Measurements from ENCODE around the gene GDA. TPM values are rescaled to one million over a fixed set of nuclear protein-coding genes. Genes with fewer than 3 reads are reported as not detected.

GDA gene
- total RNA-seq, 2 donors from 2014 or later: not detected

- peaks cover 0 to 4% of the 10 kb centered on the region in 2 donors for H3K9me3 Mint-ChIP-seq
- no peak for ATAC-seq
- no peak overlapping the region for H3K27ac Mint-ChIP-seq
- DNase-seq (ENCODE audit: low spot score in 2 of 2): no peak
- no peaks in the 10 kb centered on the region for H3K36me3 Mint-ChIP-seq
These were observed 36.3 kb downstream of the GDA start for GRCh38 chr9:72185561-72185960.

- H3K27ac Mint-ChIP-seq: no peak overlapping the region
- H3K36me3 Mint-ChIP-seq: no peaks in the 10 kb centered on the region
- peaks cover 0 to 4% of the 10 kb centered on the region in 2 donors for H3K9me3 Mint-ChIP-seq
- no peak for ATAC-seq
- no peak for DNase-seq (ENCODE audit: low spot score in 2 of 2)
These were observed 38.0 kb downstream of the GDA start for GRCh38 chr9:72187121-72187695.

- DNase-seq (ENCODE audit: low spot score in 2 of 2) (no peak), ATAC-seq (no peak)
- Mint-ChIP-seq H3K36me3 (no peaks in the 10 kb centered on the region), H3K9me3 (peaks cover 0 to 1% of the 10 kb centered on the region in 2 donors), H3K27ac (no peak overlapping the region)
These were observed 39.0 kb downstream of the GDA start for GRCh38 chr9:72188232-72188631.

- no peak for ATAC-seq
- DNase-seq (ENCODE audit: low spot score in 2 of 2): no peak
- Mint-ChIP-seq H3K36me3 (no peaks in the 10 kb centered on the region), H3K27ac (no peak overlapping the region), H3K9me3 (no peaks in the 10 kb centered on the region)
These were observed 44.2 kb downstream of the GDA start for GRCh38 chr9:72193478-72193881.

GRCh38 chr9:72199238-72199637, 50.0 kb downstream of the GDA start:
- Mint-ChIP-seq H3K36me3 (no peaks in the 10 kb centered on the region), H3K9me3 (no peaks in the 10 kb centered on the region), H3K27ac (no peak overlapping the region)
- ATAC-seq: no peak
- DNase-seq (ENCODE audit: low spot score in 2 of 2): no peak

- no peak for DNase-seq (ENCODE audit: low spot score in 2 of 2)
- Mint-ChIP-seq H3K9me3 (no peaks in the 10 kb centered on the region), H3K27ac (no peak overlapping the region), H3K36me3 (no peaks in the 10 kb centered on the region)
- no peak for ATAC-seq
These were observed 51.2 kb downstream of the GDA start for GRCh38 chr9:72200452-72200851.

GRCh38 chr9:72202009-72202408, 52.8 kb downstream of the GDA start:
- Mint-ChIP-seq H3K27ac (no peak overlapping the region), H3K36me3 (no peaks in the 10 kb centered on the region), H3K9me3 (no peaks in the 10 kb centered on the region)
- no peak for ATAC-seq
- no peak for DNase-seq (ENCODE audit: low spot score in 2 of 2)

GRCh38 chr9:72203205-72203803, 54.1 kb downstream of the GDA start:
- no peaks in the 10 kb centered on the region for H3K9me3 Mint-ChIP-seq
- no peak for DNase-seq (ENCODE audit: low spot score in 2 of 2)
- no peaks in the 10 kb centered on the region for H3K36me3 Mint-ChIP-seq
- ATAC-seq: no peak
- H3K27ac Mint-ChIP-seq: no peak overlapping the region

GRCh38 chr9:72204062-72204461, 54.8 kb downstream of the GDA start:
- H3K9me3 Mint-ChIP-seq: no peaks in the 10 kb centered on the region
- no peak for ATAC-seq
- no peaks in the 10 kb centered on the region for H3K36me3 Mint-ChIP-seq
- no peak overlapping the region for H3K27ac Mint-ChIP-seq
- no peak for DNase-seq (ENCODE audit: low spot score in 2 of 2)

- Mint-ChIP-seq H3K27ac (no peak overlapping the region), H3K36me3 (no peaks in the 10 kb centered on the region), H3K9me3 (no peaks in the 10 kb centered on the region)
- ATAC-seq (no peak), DNase-seq (ENCODE audit: low spot score in 2 of 2) (no peak)
These were observed 56.3 kb downstream of the GDA start for GRCh38 chr9:72205513-72205912.

- Mint-ChIP-seq H3K27ac (no peak overlapping the region), H3K9me3 (no peaks in the 10 kb centered on the region), H3K36me3 (no peaks in the 10 kb centered on the region)
- no peak for DNase-seq (ENCODE audit: low spot score in 2 of 2)
- no peak for ATAC-seq
These were observed 58.0 kb downstream of the GDA start for GRCh38 chr9:72207278-72207677.

- H3K36me3 Mint-ChIP-seq: no peaks in the 10 kb centered on the region
These were observed 61.3 kb downstream of the GDA start for GRCh38 chr9:72210522-72210921.

GRCh38 chr9:72211047-72211446, 61.8 kb downstream of the GDA start:
- DNase-seq (ENCODE audit: low spot score in 2 of 2) (no peak), ATAC-seq (no peak)
- no peak overlapping the region for H3K27ac Mint-ChIP-seq
- no peaks in the 10 kb centered on the region for H3K9me3 Mint-ChIP-seq
- H3K36me3 Mint-ChIP-seq: no peaks in the 10 kb centered on the region

More at GRCh38 chr9:72210522-72210921, 61.3 kb downstream of the GDA start:
- ATAC-seq: no peak
- Mint-ChIP-seq H3K9me3 (no peaks in the 10 kb centered on the region), H3K27ac (no peak overlapping the region)
- DNase-seq (ENCODE audit: low spot score in 2 of 2): no peak

GRCh38 chr9:72213906-72214305, 64.7 kb downstream of the GDA start:
- no peak for DNase-seq (ENCODE audit: low spot score in 2 of 2)
- no peaks in the 10 kb centered on the region for H3K36me3 Mint-ChIP-seq
- ATAC-seq: no peak
- no peak overlapping the region for H3K27ac Mint-ChIP-seq
- no peaks in the 10 kb centered on the region for H3K9me3 Mint-ChIP-seq

GRCh38 chr9:72217306-72217842, 68.1 kb downstream of the GDA start:
- H3K27ac Mint-ChIP-seq: no peak overlapping the region
- no peaks in the 10 kb centered on the region for H3K9me3 Mint-ChIP-seq
- ATAC-seq (no peak), DNase-seq (ENCODE audit: low spot score in 2 of 2) (no peak)
- H3K36me3 Mint-ChIP-seq: no peaks in the 10 kb centered on the region

- Mint-ChIP-seq H3K27ac (no peak overlapping the region), H3K9me3 (no peaks in the 10 kb centered on the region), H3K36me3 (no peaks in the 10 kb centered on the region)
- ATAC-seq (no peak), DNase-seq (ENCODE audit: low spot score in 2 of 2) (no peak)
These were observed 71.3 kb downstream of the GDA start for GRCh38 chr9:72220589-72220988.

- Mint-ChIP-seq H3K9me3 (no peaks in the 10 kb centered on the region), H3K27ac (no peak overlapping the region), H3K36me3 (no peaks in the 10 kb centered on the region)
- ATAC-seq: no peak
- DNase-seq (ENCODE audit: low spot score in 2 of 2): no peak
These were observed 77.0 kb downstream of the GDA start for GRCh38 chr9:72226146-72226812.

- H3K9me3 Mint-ChIP-seq: no peaks in the 10 kb centered on the region
These were observed 79.0 kb downstream of the GDA start for GRCh38 chr9:72228282-72228681.

More at GRCh38 chr9:72228282-72228681, 79.0 kb downstream of the GDA start:
- Mint-ChIP-seq H3K36me3 (no peaks in the 10 kb centered on the region), H3K27ac (no peak overlapping the region)
- no peak for ATAC-seq
- no peak for DNase-seq (ENCODE audit: low spot score in 2 of 2)

Measured in activated naive CD4-positive, alpha-beta T cell treated with anti-CD3 and anti-CD28 coated beads, Interleukin-2, amount 50 U/mL, for 72 hours (primary cell).